Left renal pelvis (tissue), 4 donors: Measurements from ENCODE around the gene EFHC1. TPM values are rescaled to one million over a fixed set of nuclear protein-coding genes. Genes with fewer than 3 reads are reported as not detected.

ENCODE experiments used
- DNase-seq, 4 donors: peaks; one replicate each; pipeline ENCODE4 v3.0.0-alpha.2; 2013; ENCODE audit warnings: low read depth in 4 of 4, low spot score in 3 of 4
- polyA plus RNA-seq, 4 donors: library from polyadenylated mRNA; unstranded; fragments of 120-200 nt; gene quantifications; one replicate each; pipeline ENCODE4 v1.2.1, GENCODE V29; 2013; ENCODE audit not compliant: insufficient read length in 4 of 4

The EFHC1 gene
- polyA plus RNA-seq, 4 donors, result 40.8 to 61.1 (median 56.8) TPM

- DNase-seq, result no peak
Measured at GRCh38 chr6:52515219-52515960, 95.2 kb downstream of the EFHC1 start.

- DNase-seq, result no peak
Measured at GRCh38 chr6:52516269-52516668, 96.1 kb downstream of the EFHC1 start.

- no peak for DNase-seq
Measured at GRCh38 chr6:52516943-52517342, 96.8 kb downstream of the EFHC1 start.

GRCh38 chr6:52517502-52518278 is 97.5 kb downstream of the EFHC1 start:
- no peak for DNase-seq

GRCh38 chr6:52518279-52518945 is 98.3 kb downstream of the EFHC1 start:
- DNase-seq, result no peak

- DNase-seq, result no peak
Measured at GRCh38 chr6:52519618-52520017, 99.5 kb downstream of the EFHC1 start.

GRCh38 chr6:52522151-52522626 is 102.0 kb downstream of the EFHC1 start:
- no peak for DNase-seq

GRCh38 chr6:52522655-52523054 is 102.5 kb downstream of the EFHC1 start:
- DNase-seq, result no peak

GRCh38 chr6:52523378-52524142 is 103.4 kb downstream of the EFHC1 start:
- DNase-seq, result no peak

- no peak for DNase-seq
Measured at GRCh38 chr6:52524918-52525317, 104.8 kb downstream of the EFHC1 start.

- no peak for DNase-seq
Measured at GRCh38 chr6:52526634-52527033, 106.5 kb downstream of the EFHC1 start.

GRCh38 chr6:52527436-52527835 is 107.3 kb downstream of the EFHC1 start:
- DNase-seq, result no peak

GRCh38 chr6:52529311-52529710 is 109.2 kb downstream of the EFHC1 start:
- DNase-seq, result no peak

GRCh38 chr6:52530351-52530750 is 110.2 kb downstream of the EFHC1 start:
- no peak for DNase-seq

GRCh38 chr6:52531396-52531795 is 111.3 kb downstream of the EFHC1 start:
- DNase-seq, result no peak

GRCh38 chr6:52531834-52532233 is 111.7 kb downstream of the EFHC1 start:
- DNase-seq, result no peak

- no peak for DNase-seq
Measured at GRCh38 chr6:52532457-52532856, 112.3 kb downstream of the EFHC1 start.

- DNase-seq, result no peak
Measured at GRCh38 chr6:52533491-52533890, 113.3 kb downstream of the EFHC1 start.

GRCh38 chr6:52534363-52534762 is 114.2 kb downstream of the EFHC1 start:
- DNase-seq, result no peak

GRCh38 chr6:52534966-52535390 is 114.8 kb downstream of the EFHC1 start:
- DNase-seq, result no peak
